Mesendoderm (in vitro differentiated cells): ENCODE results near the gene MOCOS.
"Not testable (repeated sequence)": the region's sequence is repeated elsewhere in the genome, so short reads cannot be mapped to it uniquely, and the experiment has no call there.

Source experiments
- DNase-seq: peaks from one replicate; pipeline ENCODE4 v3.0.0; 2013
- H2AK5ac ChIP-seq: 2 replicates; pipeline ENCODE4 v1.6.1; 2013; ENCODE audit warnings: low read length, inconsistent platforms
- H2BK120ac ChIP-seq: 2 replicates; pipeline ENCODE4 v1.6.1; 2013; ENCODE audit warnings: low read depth, mild to moderate bottlenecking, low read length, moderate library complexity, mixed read lengths
- H2BK15ac ChIP-seq: replicated peaks from 2 replicates; pipeline ENCODE4 v1.6.1; 2013; ENCODE audit warnings: low read depth, mild to moderate bottlenecking, moderate library complexity
- H2BK5ac ChIP-seq: 2 replicates; pipeline ENCODE4 v1.6.1; 2013; ENCODE audit warnings: low read length, inconsistent platforms
- H3K18ac ChIP-seq: 2 replicates; pipeline ENCODE4 v1.6.1; 2013; ENCODE audit warnings: mild to moderate bottlenecking, low read length, mixed read lengths
- H3K23ac ChIP-seq: one replicate; pipeline ENCODE4 v1.6.1; 2013; ENCODE audit warnings: low read length
- H3K27ac ChIP-seq: 2 replicates; pipeline ENCODE4 v1.5.1; 2013; ENCODE audit warnings: low read depth, mild to moderate bottlenecking, inconsistent platforms, low read length, moderate library complexity
- H3K27me3 ChIP-seq: 2 replicates; pipeline ENCODE4 v1.6.1; 2013; ENCODE audit warnings: low read length, control low read depth, mild to moderate bottlenecking, inconsistent platforms; ENCODE audit not compliant: insufficient read depth, poor library complexity
- H3K36me3 ChIP-seq: 2 replicates; pipeline ENCODE4 v1.6.1; 2013; ENCODE audit warnings: low read length, inconsistent platforms; ENCODE audit not compliant: control insufficient read depth, insufficient read depth
- H3K4ac ChIP-seq: one replicate; pipeline ENCODE4 v1.6.1; 2013; ENCODE audit warnings: low read depth, mild to moderate bottlenecking, low read length, moderate library complexity
- H3K4me1 ChIP-seq: 2 replicates; pipeline ENCODE4 v1.6.1; 2013; ENCODE audit warnings: low read depth, low read length, inconsistent platforms; ENCODE audit not compliant: control insufficient read depth
- H3K4me2 ChIP-seq: 2 replicates; pipeline ENCODE4 v1.6.1; 2013; ENCODE audit warnings: low read length
- H3K4me3 ChIP-seq: 2 replicates; pipeline ENCODE4 v1.5.1; 2013; ENCODE audit warnings: mild to moderate bottlenecking, low read length
- H3K56ac ChIP-seq: one replicate; pipeline ENCODE4 v1.6.1; 2013; ENCODE audit warnings: low read length
- H3K79me1 ChIP-seq: 2 replicates; pipeline ENCODE4 v1.6.1; 2013; ENCODE audit warnings: low read length, inconsistent platforms
- H3K79me2 ChIP-seq: 2 replicates; pipeline ENCODE4 v1.6.1; 2013; ENCODE audit warnings: mild to moderate bottlenecking, low read length; ENCODE audit not compliant: control insufficient read depth, insufficient read depth
- H3K9ac ChIP-seq: 2 replicates; pipeline ENCODE4 v1.6.1; 2013; ENCODE audit warnings: low read length, inconsistent platforms
- H4K5ac ChIP-seq: one replicate; pipeline ENCODE4 v1.6.1; 2013; ENCODE audit warnings: low read length
- H4K8ac ChIP-seq: one replicate; pipeline ENCODE4 v1.6.1; 2013; ENCODE audit warnings: low read depth, mild to moderate bottlenecking, control low read depth, low read length, moderate library complexity
- WGBS: extraction: QIAGEN DNeasy Blood & Tissue Kit; methylation state at CpG from one replicate; pipeline ENCODE4 v1.1.7; 2013; ENCODE audit warnings: low lambda C conversion rate, missing lambda C conversion rate; ENCODE audit not compliant: insufficient coverage; ENCODE audit errors: extremely low coverage; 5-methylcytosine and 5-hydroxymethylcytosine counted together

MOCOS gene

GRCh38 chr18:36217348-36217747, 30.1 kb downstream of the MOCOS start:
- Histone ChIP-seq H2BK120ac (no peak overlapping the region), H3K79me1 (no peaks in the 10 kb centered on the region), H3K27me3 (no peaks in the 10 kb centered on the region), H2BK15ac (no peak overlapping the region), H3K4ac (no peak overlapping the region), H3K4me1 (no peaks in the 10 kb centered on the region), H2BK5ac (no peak overlapping the region), H3K27ac (no peak overlapping the region), H3K4me2 (no peak overlapping the region), H3K18ac (no peak overlapping the region), H4K8ac (no peak overlapping the region), H3K4me3 (no peak overlapping the region), H3K79me2 (no peaks in the 10 kb centered on the region), H4K5ac (no peak overlapping the region), H3K36me3 (no peaks in the 10 kb centered on the region), H2AK5ac (no peak overlapping the region), H3K23ac (no peak overlapping the region), H3K9ac (no peak overlapping the region), H3K56ac (no peak overlapping the region)
- no CpG with 5 or more reads among the region's 3 CpGs for WGBS
- DNase-seq, result no peak

- H3K23ac ChIP-seq, result no peak overlapping the region
- H3K4me3 ChIP-seq, result no peak overlapping the region
- DNase-seq, result no peak
- no peak overlapping the region for H4K8ac ChIP-seq
- H2BK120ac ChIP-seq, result no peak overlapping the region
- H3K36me3 ChIP-seq, result no peaks in the 10 kb centered on the region
- H2AK5ac ChIP-seq, result no peak overlapping the region
- H3K27ac ChIP-seq, result no peak overlapping the region
- H3K4me2 ChIP-seq, result no peak overlapping the region
- H2BK5ac ChIP-seq, result no peak overlapping the region
- no peak overlapping the region for H3K56ac ChIP-seq
- H2BK15ac ChIP-seq, result no peak overlapping the region
- no peak overlapping the region for H3K18ac ChIP-seq
- no peak overlapping the region for H4K5ac ChIP-seq
- no peaks in the 10 kb centered on the region for H3K79me1 ChIP-seq
- no peaks in the 10 kb centered on the region for H3K4me1 ChIP-seq
- no peaks in the 10 kb centered on the region for H3K79me2 ChIP-seq
- no peaks in the 10 kb centered on the region for H3K27me3 ChIP-seq
- no peak overlapping the region for H3K4ac ChIP-seq
- no peak overlapping the region for H3K9ac ChIP-seq
- WGBS, result no CpG with 5 or more reads among the region's 1 CpG
Measured at GRCh38 chr18:36229188-36229587, 41.9 kb downstream of the MOCOS start.

GRCh38 chr18:36240510-36240909, 53.2 kb downstream of the MOCOS start:
- H2BK120ac ChIP-seq, H3K27me3 ChIP-seq, H3K79me2 ChIP-seq, H3K27ac ChIP-seq, H2BK15ac ChIP-seq, H4K8ac ChIP-seq, H2BK5ac ChIP-seq, H3K36me3 ChIP-seq, H3K18ac ChIP-seq, H2AK5ac ChIP-seq, H3K4me3 ChIP-seq, H3K4me2 ChIP-seq, H3K4me1 ChIP-seq, H3K79me1 ChIP-seq, H3K9ac ChIP-seq, H3K4ac ChIP-seq, H3K56ac ChIP-seq, H3K23ac ChIP-seq, H4K5ac ChIP-seq, DNase-seq: not testable (repeated sequence)
- WGBS, result no CpG with 5 or more reads among the region's 15 CpGs

GRCh38 chr18:36241831-36242230, 54.5 kb downstream of the MOCOS start:
- Histone ChIP-seq H3K79me2 (no peaks in the 10 kb centered on the region), H3K4me1 (no peaks in the 10 kb centered on the region), H3K36me3 (no peaks in the 10 kb centered on the region), H2AK5ac (no peak overlapping the region), H3K4me3 (no peak overlapping the region), H3K23ac (no peak overlapping the region), H3K4me2 (no peak overlapping the region), H2BK120ac (no peak overlapping the region), H2BK15ac (no peak overlapping the region), H4K5ac (no peak overlapping the region), H3K27ac (no peak overlapping the region), H3K9ac (no peak overlapping the region), H3K4ac (no peak overlapping the region), H3K18ac (no peak overlapping the region), H2BK5ac (no peak overlapping the region), H3K27me3 (no peaks in the 10 kb centered on the region), H4K8ac (no peak overlapping the region), H3K56ac (no peak overlapping the region), H3K79me1 (no peaks in the 10 kb centered on the region)
- no peak for DNase-seq
- WGBS, result no CpG with 5 or more reads among the region's 6 CpGs

- H3K79me2 ChIP-seq, result no peaks in the 10 kb centered on the region
- H3K56ac ChIP-seq, result no peak overlapping the region
- no peak overlapping the region for H3K18ac ChIP-seq
- H3K79me1 ChIP-seq, result no peaks in the 10 kb centered on the region
- peak; percentile 68 for DNase-seq
- no peak overlapping the region for H3K4ac ChIP-seq
- no peak overlapping the region for H3K4me2 ChIP-seq
- H3K4me1 ChIP-seq, result no peaks in the 10 kb centered on the region
- no peak overlapping the region for H2BK15ac ChIP-seq
- H4K8ac ChIP-seq, result no peak overlapping the region
- H3K36me3 ChIP-seq, result no peaks in the 10 kb centered on the region
- H3K23ac ChIP-seq, result no peak overlapping the region
- no CpG with 5 or more reads among the region's 1 CpG for WGBS
- H3K4me3 ChIP-seq, result no peak overlapping the region
- H3K9ac ChIP-seq, result no peak overlapping the region
- H2BK120ac ChIP-seq, result no peak overlapping the region
- H2AK5ac ChIP-seq, result no peak overlapping the region
- H3K27ac ChIP-seq, result no peak overlapping the region
- no peak overlapping the region for H2BK5ac ChIP-seq
- H3K27me3 ChIP-seq, result no peaks in the 10 kb centered on the region
- H4K5ac ChIP-seq, result no peak overlapping the region
Measured at GRCh38 chr18:36247036-36247435, 59.7 kb downstream of the MOCOS start.

- H4K8ac ChIP-seq, result no peak overlapping the region
- no peak overlapping the region for H2BK15ac ChIP-seq
- H4K5ac ChIP-seq, result no peak overlapping the region
- H2BK5ac ChIP-seq, result no peak overlapping the region
- no peak overlapping the region for H3K56ac ChIP-seq
- no peak overlapping the region for H2BK120ac ChIP-seq
- H3K27me3 ChIP-seq, result no peaks in the 10 kb centered on the region
- no peak overlapping the region for H3K18ac ChIP-seq
- H2AK5ac ChIP-seq, result no peak overlapping the region
- H3K4me2 ChIP-seq, result no peak overlapping the region
- no peaks in the 10 kb centered on the region for H3K36me3 ChIP-seq
- DNase-seq, result no peak
- H3K4me1 ChIP-seq, result no peaks in the 10 kb centered on the region
- H3K27ac ChIP-seq, result no peak overlapping the region
- H3K79me2 ChIP-seq, result no peaks in the 10 kb centered on the region
- H3K4ac ChIP-seq, result no peak overlapping the region
- no peak overlapping the region for H3K23ac ChIP-seq
- no peak overlapping the region for H3K4me3 ChIP-seq
- no peak overlapping the region for H3K9ac ChIP-seq
- H3K79me1 ChIP-seq, result no peaks in the 10 kb centered on the region
Measured at GRCh38 chr18:36249392-36249791, 62.1 kb downstream of the MOCOS start.
